Ishikawa (cell line): ENCODE results near the gene MRFAP1L1.

Source experiments
- CREB1 ChIP-seq: IDR thresholded peaks from 2 replicates; pipeline ENCODE4 v1.6.1; 2012; ENCODE audit warnings: low read depth
- FOXM1 ChIP-seq: IDR thresholded peaks from 2 replicates; pipeline ENCODE4 v1.6.1; 2012; ENCODE audit warnings: low read depth, borderline replicate concordance
- MAX ChIP-seq: IDR thresholded peaks from 2 replicates; pipeline ENCODE4 v1.6.1; 2012
- RAD21 ChIP-seq: IDR thresholded peaks from 2 replicates; pipeline ENCODE4 v1.6.1; 2012; ENCODE audit warnings: low read depth
- TAF1 ChIP-seq: IDR thresholded peaks from 2 replicates; pipeline ENCODE4 v1.6.1; 2012; ENCODE audit warnings: low read depth, mild to moderate bottlenecking
- TEAD4 ChIP-seq: IDR thresholded peaks from 2 replicates; pipeline ENCODE4 v1.6.1; 2012
- YY1 ChIP-seq: IDR thresholded peaks from 2 replicates; pipeline ENCODE4 v1.6.1; 2012; ENCODE audit warnings: low read depth
- TF ChIP-seq, protein P1 (sequence below): IDR thresholded peaks from 2 replicates; pipeline ENCODE4 v1.6.1; 2012; ENCODE audit warnings: low read depth, mild to moderate bottlenecking

DNA sequence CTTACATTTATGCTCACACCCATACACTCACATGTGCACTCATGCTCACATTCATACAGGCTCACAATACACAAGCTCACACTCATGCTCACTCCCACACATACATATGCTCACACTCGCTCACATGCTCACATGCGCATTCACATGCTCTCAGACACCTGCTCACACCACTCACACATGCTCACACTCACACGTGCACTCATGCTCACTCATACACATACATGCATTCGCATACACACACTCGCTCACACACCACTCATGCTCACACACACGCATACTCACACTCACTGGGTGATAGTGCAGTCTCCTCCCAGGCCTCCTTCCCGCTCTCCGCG is 44.4 kb downstream of the MRFAP1L1 start:
- TF ChIP-seq, protein P1, sequence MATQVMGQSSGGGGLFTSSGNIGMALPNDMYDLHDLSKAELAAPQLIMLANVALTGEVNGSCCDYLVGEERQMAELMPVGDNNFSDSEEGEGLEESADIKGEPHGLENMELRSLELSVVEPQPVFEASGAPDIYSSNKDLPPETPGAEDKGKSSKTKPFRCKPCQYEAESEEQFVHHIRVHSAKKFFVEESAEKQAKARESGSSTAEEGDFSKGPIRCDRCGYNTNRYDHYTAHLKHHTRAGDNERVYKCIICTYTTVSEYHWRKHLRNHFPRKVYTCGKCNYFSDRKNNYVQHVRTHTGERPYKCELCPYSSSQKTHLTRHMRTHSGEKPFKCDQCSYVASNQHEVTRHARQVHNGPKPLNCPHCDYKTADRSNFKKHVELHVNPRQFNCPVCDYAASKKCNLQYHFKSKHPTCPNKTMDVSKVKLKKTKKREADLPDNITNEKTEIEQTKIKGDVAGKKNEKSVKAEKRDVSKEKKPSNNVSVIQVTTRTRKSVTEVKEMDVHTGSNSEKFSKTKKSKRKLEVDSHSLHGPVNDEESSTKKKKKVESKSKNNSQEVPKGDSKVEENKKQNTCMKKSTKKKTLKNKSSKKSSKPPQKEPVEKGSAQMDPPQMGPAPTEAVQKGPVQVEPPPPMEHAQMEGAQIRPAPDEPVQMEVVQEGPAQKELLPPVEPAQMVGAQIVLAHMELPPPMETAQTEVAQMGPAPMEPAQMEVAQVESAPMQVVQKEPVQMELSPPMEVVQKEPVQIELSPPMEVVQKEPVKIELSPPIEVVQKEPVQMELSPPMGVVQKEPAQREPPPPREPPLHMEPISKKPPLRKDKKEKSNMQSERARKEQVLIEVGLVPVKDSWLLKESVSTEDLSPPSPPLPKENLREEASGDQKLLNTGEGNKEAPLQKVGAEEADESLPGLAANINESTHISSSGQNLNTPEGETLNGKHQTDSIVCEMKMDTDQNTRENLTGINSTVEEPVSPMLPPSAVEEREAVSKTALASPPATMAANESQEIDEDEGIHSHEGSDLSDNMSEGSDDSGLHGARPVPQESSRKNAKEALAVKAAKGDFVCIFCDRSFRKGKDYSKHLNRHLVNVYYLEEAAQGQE = no peak
- TF ChIP-seq TAF1 = no peak
- no peak for TF ChIP-seq RAD21
- no peak for TF ChIP-seq MAX
- no peak for TF ChIP-seq FOXM1
- no peak for TF ChIP-seq TEAD4
- TF ChIP-seq YY1 = no peak
- TF ChIP-seq CREB1 = no peak
